ENCODE results near the gene GON7.

DNA sequence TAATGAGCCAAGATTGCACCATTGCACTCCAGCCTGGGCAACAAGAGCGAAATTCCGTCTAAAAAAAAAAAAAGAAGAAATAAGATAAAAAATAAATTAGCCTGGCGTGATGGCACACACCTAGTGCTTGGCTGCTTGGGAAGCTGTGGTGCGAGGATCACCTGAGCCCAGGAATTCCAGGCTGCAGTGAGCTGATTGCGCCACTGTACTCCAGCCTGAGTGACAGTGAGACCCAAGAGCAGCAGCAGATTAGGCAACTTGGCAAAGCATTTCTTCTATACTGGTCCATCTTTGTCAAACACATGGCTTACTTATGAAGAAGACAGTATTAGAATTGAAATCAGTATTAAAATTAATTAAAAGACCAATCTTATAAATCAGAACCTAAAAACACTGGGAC is 6.3 kb downstream of the GON7 start:
- TF ChIP-seq CTCF (IDR thresholded peaks at IDR 0.05) (no peak), POLR2A (IDR thresholded peaks at IDR 0.05) (no peak)
